WI38 (cell line): ENCODE measurements around the gene ARL4A.
A peak's percentile ranks its signal among the peaks of the same experiment; 100 is the strongest.
"Not testable (repeated sequence)": the region's sequence is repeated elsewhere in the genome, so short reads cannot be mapped to it uniquely, and the experiment has no call there.

Experiments
- H3K4me3 ChIP-seq: 2 replicates; pipeline ENCODE4 v1.5.1; 2011; ENCODE audit warnings: low read depth, mild to moderate bottlenecking, control low read depth, low read length
- CTCF ChIP-seq: IDR thresholded peaks from 2 replicates; pipeline ENCODE4 v1.5.1; 2012; ENCODE audit warnings: low read depth, mild to moderate bottlenecking, control low read depth, low read length

Gene ARL4A

GRCh38 chr7:12686234-12686890, 1.1 kb upstream of the ARL4A start:
- peak; percentile 62 for TF ChIP-seq CTCF
- peak overlapping the region; percentile 93 for H3K4me3 ChIP-seq

GRCh38 chr7:12687718-12688171, 312 bp downstream of the ARL4A start:
- no peak for TF ChIP-seq CTCF
- H3K4me3 ChIP-seq: peak overlapping the region; percentile 93

GRCh38 chr7:12688485-12689170, 1.2 kb downstream of the ARL4A start:
- peak overlapping the region; percentile 93 for H3K4me3 ChIP-seq

- no peak for TF ChIP-seq CTCF
- peak overlapping the region; percentile 46 for H3K4me3 ChIP-seq
These were observed 2.0 kb downstream of the ARL4A start for GRCh38 chr7:12689451-12689850.

- TF ChIP-seq CTCF: no peak
These were observed 2.8 kb downstream of the ARL4A start for GRCh38 chr7:12690041-12690878.

GRCh38 chr7:12691388-12691787, 4.0 kb downstream of the ARL4A start:
- not testable (repeated sequence) for H3K4me3 ChIP-seq

More at GRCh38 chr7:12690041-12690878, 2.8 kb downstream of the ARL4A start:
- H3K4me3 ChIP-seq: peak overlapping the region; percentile 46

GRCh38 chr7:12692035-12692434, 4.6 kb downstream of the ARL4A start:
- TF ChIP-seq CTCF: no peak
- H3K4me3 ChIP-seq: no peak overlapping the region
